GM21737 (cell line): ENCODE measurements around the gene HOXA9.

Source experiments
- ATAC-seq: cut with Tn5 transposase; IDR thresholded peaks from one replicate; pipeline ENCODE4 v1.9.1; 2021; ENCODE audit warnings: mild to moderate bottlenecking, moderate library complexity; ENCODE audit not compliant: unreplicated experiment

HOXA9 gene

GRCh38 chr7:27116962-27117886 lies 48.1 kb downstream of the HOXA9 start:
- ATAC-seq = no peak

GRCh38 chr7:27116031-27116961 lies 49.0 kb downstream of the HOXA9 start:
- no peak for ATAC-seq

- no peak for ATAC-seq
Observed at GRCh38 chr7:27115221-27116026, 49.9 kb downstream of the HOXA9 start.

- no peak for ATAC-seq
Observed at GRCh38 chr7:27114881-27115220, 50.5 kb downstream of the HOXA9 start.

DNA sequence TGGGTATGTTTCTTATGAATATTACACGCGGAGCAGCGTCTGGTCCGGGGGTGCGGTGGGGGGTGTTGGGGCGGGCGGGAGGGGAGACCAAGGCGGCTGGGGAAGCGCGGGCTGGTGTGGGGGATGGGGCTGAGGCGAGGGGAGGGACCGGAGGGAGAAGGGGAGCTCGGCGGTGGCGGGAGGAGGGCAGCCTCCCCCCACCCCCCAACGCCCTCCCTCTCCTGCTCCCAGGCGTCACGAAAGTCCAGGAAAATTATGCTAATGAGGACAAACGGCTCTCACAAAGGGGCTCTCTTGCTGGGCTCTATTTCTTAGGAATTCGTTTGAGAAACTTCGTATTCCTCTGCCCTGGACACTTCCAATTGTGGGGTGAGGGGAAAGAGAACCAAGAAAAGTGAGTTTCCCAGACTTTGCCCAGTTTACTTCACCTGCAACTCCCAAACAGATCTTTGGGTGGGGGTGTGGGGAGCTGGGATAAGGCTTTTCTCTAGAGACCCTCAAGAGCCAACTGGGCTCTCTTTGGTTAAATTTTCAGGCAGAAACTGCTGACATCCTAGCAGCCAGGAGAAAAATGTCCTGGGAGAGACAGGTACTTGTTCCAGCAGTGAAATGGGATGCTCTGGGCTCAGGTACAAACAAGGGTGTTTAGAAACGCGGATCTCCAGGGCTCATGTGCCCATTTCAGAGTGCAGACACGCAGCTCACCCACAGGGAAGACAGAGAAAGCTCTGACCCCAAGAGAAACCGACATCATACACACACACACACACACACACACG lies 51.2 kb downstream of the HOXA9 start:
- ATAC-seq = no peak

- ATAC-seq = no peak
Observed at GRCh38 chr7:27112955-27113949, 52.1 kb downstream of the HOXA9 start.
